ENCODE data around the gene WNT5A. TPM values are rescaled to one million over a fixed set of nuclear protein-coding genes. Genes with fewer than 3 reads are reported as not detected.
A peak's percentile ranks its signal among the peaks of the same experiment; 100 is the strongest.

The WNT5A gene
- total RNA-seq, 4 donors from 2014 or later: 14.5 to 45.9 (median 21.0) TPM

DNA sequence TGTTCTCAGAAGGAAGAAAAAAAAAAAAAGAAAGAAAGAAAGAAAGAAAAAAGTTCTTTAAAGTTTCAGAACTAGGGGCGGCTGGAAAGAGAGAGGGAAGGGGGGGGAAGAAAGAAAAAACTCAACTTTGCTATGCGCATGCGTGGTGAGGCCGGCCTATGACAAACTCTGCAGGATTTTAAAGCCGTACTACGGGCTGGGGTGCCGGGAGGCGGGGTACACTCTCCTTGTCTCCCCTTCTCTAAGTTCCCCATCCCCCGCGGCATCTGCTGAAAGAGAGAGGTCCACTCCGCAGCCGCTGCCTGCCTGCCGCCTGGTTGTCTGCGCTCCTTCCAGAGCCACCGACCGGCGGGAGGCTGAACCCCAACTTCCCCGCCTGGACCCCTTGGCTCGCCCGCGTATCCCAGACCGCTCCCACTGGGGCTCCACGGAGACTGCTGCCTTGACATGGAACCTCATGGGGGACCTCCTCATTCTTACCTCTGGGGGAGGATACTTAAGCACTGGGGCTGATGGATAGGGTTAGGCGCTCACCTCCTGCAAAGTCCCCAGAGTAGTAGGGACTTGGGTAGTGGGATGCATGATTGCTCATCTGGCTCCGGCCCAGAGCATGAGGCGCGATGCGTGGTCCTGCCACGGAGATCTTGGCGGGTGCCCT lies 1.4 kb upstream of the WNT5A start:
- Histone ChIP-seq H3K36me3 (no peaks in the 10 kb centered on the region), H3K4me3 (peak overlapping the region; percentile 86 to 95 (median 90)), H3K27ac (replicated peaks in 1 of 4) (peak overlapping the region; percentile 85 to 89 (median 86)), H3K9me3 (no peaks in the 10 kb centered on the region), H3K4me1 (peaks cover 9 to 69% (median 56%) of the 10 kb centered on the region in 4 donors), H3K27me3 (peaks cover 0 to 40% (median 0%) of the 10 kb centered on the region in 4 donors)
- DNase-seq (ENCODE audit: extremely low spot score): no peak
- intact Hi-C loops (cut with DNase I): loop anchor here (10.0 kb wide), 4 partner anchors 294 to 556 kb away; no protein-coding TSS in a partner anchor
- WGBS: 3% methylated on average over 25 of the region's 30 CpGs
- TF ChIP-seq, protein P1, sequence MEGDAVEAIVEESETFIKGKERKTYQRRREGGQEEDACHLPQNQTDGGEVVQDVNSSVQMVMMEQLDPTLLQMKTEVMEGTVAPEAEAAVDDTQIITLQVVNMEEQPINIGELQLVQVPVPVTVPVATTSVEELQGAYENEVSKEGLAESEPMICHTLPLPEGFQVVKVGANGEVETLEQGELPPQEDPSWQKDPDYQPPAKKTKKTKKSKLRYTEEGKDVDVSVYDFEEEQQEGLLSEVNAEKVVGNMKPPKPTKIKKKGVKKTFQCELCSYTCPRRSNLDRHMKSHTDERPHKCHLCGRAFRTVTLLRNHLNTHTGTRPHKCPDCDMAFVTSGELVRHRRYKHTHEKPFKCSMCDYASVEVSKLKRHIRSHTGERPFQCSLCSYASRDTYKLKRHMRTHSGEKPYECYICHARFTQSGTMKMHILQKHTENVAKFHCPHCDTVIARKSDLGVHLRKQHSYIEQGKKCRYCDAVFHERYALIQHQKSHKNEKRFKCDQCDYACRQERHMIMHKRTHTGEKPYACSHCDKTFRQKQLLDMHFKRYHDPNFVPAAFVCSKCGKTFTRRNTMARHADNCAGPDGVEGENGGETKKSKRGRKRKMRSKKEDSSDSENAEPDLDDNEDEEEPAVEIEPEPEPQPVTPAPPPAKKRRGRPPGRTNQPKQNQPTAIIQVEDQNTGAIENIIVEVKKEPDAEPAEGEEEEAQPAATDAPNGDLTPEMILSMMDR (IDR thresholded peaks at IDR 0.05): no peak
- no peak for TF ChIP-seq POLR2A (IDR thresholded peaks at IDR 0.05; ENCODE audit: low read depth)
- TF ChIP-seq POLR2AphosphoS5 (IDR thresholded peaks at IDR 0.05): peak in 1 of 2 donors; percentile 30
- no peak for TF ChIP-seq EP300 (IDR thresholded peaks at IDR 0.05)

DNA sequence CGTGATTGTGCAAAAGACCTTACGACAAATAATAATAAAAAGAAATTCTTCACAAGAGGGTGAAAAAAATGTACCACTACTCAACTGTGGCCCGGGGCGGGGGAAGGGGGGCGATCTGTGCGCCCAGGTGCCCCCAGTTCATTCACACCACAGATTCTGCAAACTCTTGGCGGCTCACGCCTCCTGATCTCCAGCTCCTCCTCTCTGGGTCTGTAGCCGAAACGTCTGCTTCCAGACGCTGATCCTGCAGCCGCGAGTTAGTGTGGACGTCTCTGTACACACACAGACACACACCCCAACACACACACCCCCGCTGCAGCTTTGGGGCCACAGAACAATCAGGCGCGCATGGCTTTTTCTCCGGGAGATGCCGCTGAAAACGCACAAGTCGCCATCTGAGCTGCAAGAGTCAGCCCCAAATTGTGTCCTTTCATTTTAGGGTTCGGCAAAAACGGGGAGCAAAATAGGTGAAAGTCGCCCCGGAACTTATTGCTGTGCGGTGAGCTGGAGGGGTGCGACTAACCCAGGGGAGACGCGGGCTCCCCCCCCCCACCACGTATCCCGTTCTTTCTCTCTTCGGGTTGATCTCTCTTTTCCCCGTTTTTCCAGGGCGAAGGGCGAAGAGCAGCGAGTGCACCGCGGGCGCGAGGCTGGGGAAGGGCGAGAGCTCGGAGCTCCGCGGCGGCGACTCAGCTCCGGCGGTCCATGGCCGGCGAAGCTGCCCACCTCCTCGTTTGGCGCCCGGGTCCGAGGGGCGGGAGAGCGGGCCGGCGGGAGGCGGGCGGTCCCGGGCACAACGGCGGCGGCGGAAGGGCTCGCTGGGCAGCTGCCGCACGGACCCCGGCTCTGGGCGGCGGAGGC lies 505 bp upstream of the WNT5A start:
- no peaks in the 10 kb centered on the region for H3K36me3 ChIP-seq
- under 1% methylated on average over 26 of the region's 71 CpGs for WGBS
- H3K27ac ChIP-seq (replicated peaks in 1 of 4): peak overlapping the region; percentile 85 to 89 (median 86)
- no peak for DNase-seq (ENCODE audit: extremely low spot score)
- intact Hi-C loops (cut with DNase I): loop anchor here (10.0 kb wide), 4 partner anchors 293 to 557 kb away; no protein-coding TSS in a partner anchor
- H3K27me3 ChIP-seq: peaks cover 0 to 45% (median 0%) of the 10 kb centered on the region in 4 donors
- no peaks in the 10 kb centered on the region for H3K9me3 ChIP-seq
- H3K4me1 ChIP-seq: peaks cover 9 to 78% (median 65%) of the 10 kb centered on the region in 4 donors
- H3K4me3 ChIP-seq: peak overlapping the region; percentile 86 to 95 (median 90)
- no peak for TF ChIP-seq EP300 (IDR thresholded peaks at IDR 0.05)
- no peak for TF ChIP-seq POLR2AphosphoS5 (IDR thresholded peaks at IDR 0.05)
- TF ChIP-seq, protein P1 (IDR thresholded peaks at IDR 0.05): no peak
- TF ChIP-seq POLR2A (IDR thresholded peaks at IDR 0.05; ENCODE audit: low read depth): no peak

DNA sequence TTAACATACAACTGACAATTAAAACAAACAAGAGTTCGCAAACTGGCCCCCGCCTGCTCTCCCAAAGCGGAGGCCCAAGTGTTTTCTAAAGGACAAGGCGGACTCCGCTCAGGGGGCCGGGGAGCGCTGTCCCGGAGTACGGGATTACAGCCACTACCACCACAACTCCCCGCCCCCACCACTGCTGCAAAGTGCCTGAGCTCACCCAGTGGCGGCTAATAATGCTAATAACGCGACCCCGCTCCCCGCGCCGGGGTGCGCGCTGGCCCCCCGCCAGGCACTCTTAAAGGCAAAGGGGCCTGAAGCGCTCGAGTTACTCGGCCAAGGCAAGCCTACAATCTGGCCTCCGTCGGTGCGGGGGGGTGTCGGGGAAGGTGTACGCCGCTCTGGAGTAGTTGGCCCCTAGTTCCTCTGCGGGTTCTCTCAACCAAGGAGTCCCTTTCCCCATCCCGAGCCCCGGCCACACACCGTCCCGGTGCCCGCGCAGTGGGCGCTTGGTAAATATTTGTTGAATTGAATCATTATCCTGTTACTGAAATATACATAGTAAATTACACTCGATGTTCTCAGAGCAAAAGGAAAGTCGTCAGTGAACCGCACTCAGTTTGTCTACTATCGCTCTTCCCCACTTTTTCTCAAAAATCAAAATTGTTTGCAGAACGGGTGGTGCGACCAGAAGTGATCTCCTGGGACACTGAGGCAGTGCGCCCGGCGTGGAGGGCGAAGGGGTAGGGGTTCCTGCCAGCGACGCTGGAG lies 827 bp downstream of the WNT5A start:
- DNase-seq (ENCODE audit: extremely low spot score): no peak
- TF ChIP-seq POLR2AphosphoS5 (IDR thresholded peaks at IDR 0.05): peak; percentile 31 to 61
- TF ChIP-seq EP300 (IDR thresholded peaks at IDR 0.05): no peak
- Histone ChIP-seq H3K4me3 (peak overlapping the region; percentile 86 to 95 (median 90)), H3K27me3 (peaks cover 0 to 59% (median 0%) of the 10 kb centered on the region in 4 donors), H3K36me3 (no peaks in the 10 kb centered on the region), H3K9me3 (no peaks in the 10 kb centered on the region), H3K4me1 (peaks cover 12 to 87% (median 78%) of the 10 kb centered on the region in 4 donors), H3K27ac (replicated peaks in 1 of 4) (peak overlapping the region; percentile 85 to 89 (median 86))
- under 1% methylated on average over 46 of the region's 49 CpGs for WGBS
- intact Hi-C loops (cut with DNase I): loop anchor here (10.0 kb wide), 4 partner anchors 291 to 559 kb away; no protein-coding TSS in a partner anchor

DNA sequence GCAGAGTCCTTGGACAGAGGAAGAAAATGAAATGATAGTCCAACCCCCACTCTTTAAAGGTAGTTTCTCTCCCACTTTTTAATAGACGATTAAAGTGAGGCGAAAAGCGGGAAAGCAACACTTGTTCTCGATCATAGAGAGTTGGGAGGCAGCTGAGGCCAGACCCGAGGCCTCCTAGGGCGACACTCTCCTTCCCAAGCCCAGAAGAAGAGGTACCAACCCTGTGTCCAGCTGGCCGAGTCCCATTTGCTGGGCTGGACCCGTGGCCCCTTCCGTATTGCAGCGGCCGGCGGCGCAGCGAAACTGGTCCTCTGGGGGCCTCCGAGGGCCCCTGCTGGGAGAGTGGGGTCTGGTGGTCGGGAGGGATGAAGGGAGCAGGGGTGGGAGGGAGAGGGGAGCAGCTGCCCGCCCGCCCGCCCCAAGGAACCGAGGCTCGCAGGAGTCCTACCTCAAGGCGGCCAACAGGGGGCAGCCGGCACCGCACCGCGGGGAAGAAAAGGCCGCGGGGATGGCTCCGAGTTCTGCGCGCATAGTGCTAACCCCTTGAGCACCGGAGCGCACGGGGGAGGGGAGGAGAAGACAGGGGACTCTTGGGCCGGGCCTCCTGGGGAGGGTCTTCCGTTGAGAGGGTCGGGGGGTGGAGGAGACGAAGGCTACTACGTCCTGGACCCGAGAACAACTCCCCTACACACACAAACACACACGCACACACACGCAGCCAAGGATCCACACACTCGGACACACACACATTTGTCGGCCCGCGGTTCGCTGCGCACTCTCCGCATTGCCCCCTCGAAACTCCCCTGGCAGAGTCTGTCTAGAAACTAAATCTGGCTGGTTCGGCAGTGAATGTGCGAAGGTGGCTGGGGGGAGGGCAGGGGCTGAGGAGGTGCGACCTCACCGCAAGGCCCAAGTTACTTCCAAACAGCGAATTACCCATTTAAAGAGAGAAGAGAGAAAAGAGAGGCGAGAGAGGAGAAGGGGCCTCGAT lies 2.0 kb downstream of the WNT5A start:
- Histone ChIP-seq H3K4me1 (peaks cover 12 to 93% (median 89%) of the 10 kb centered on the region in 4 donors), H3K9me3 (no peaks in the 10 kb centered on the region), H3K27me3 (peaks cover 0 to 61% (median 0%) of the 10 kb centered on the region in 4 donors), H3K36me3 (no peaks in the 10 kb centered on the region), H3K4me3 (peak overlapping the region; percentile 86 to 95 (median 90)), H3K27ac (replicated peaks in 1 of 4) (peak overlapping the region; percentile 85 to 89 (median 86))
- 5% methylated on average over 35 of the region's 57 CpGs for WGBS
- intact Hi-C loops (cut with DNase I): loop anchor here (2.0 to 10.0 kb wide), 7 partner anchors 262 to 767 kb away; no protein-coding TSS in a partner anchor
- TF ChIP-seq EP300 (IDR thresholded peaks at IDR 0.05): no peak
- TF ChIP-seq, protein P1 (IDR thresholded peaks at IDR 0.05): peak in 2 of 3 experiments; percentile 39 to 96
- TF ChIP-seq POLR2AphosphoS5 (IDR thresholded peaks at IDR 0.05): peak in 1 of 2 donors; percentile 32
- DNase-seq (ENCODE audit: extremely low spot score): no peak

Measured in esophagus muscularis mucosa (tissue), 4 donors.